HCT116 (cell line): ENCODE data around the gene SECISBP2. TPM values are rescaled to one million over a fixed set of nuclear protein-coding genes. Genes with fewer than 3 reads are reported as not detected.

Source experiments
- ATAC-seq: fragments of 200-7000 bp; cut with Tn5 transposase; 2 replicates; pipeline ENCODE4 v1.9.1; 2020; ENCODE audit warnings: mild to moderate bottlenecking, moderate library complexity
- BruUV-seq: library from RNA; stranded (reverse); fragments of 400-500 nt; replicated peaks from 2 replicates; lab custom pipeline; 2021; lab: Mats Ljungman, UMichigan
- CTCF ChIA-PET: fragments of 300-600 bp; sonication (Branson Sonifier 250); formaldehyde crosslinking; loops from one replicate; lab custom pipeline; 2021; ENCODE audit warnings: antibody characterized with exemption; lab: Charles Lee
- POLR2A ChIA-PET: fragments of 300-600, 350-600 bp; sonication (Branson Sonifier 250); formaldehyde crosslinking; loops from one replicate; lab custom pipeline; 2021; ENCODE audit warnings: antibody characterized with exemption; lab: Charles Lee
- RAD21 ChIA-PET, 2 experiments: fragments of 300-600 bp; sonication (Branson Sonifier 250); formaldehyde crosslinking; loops; one replicate each; lab custom pipeline; 2023; ENCODE audit warnings: low total read pairs in 2 of 2; ENCODE audit not compliant: uncharacterized antibody in 2 of 2, unreplicated experiment in 2 of 2, low non-redundant PET in 1 of 2; lab: Charles Lee
- DNase-seq: peaks from one replicate; pipeline ENCODE4 v3.0.0-alpha.2; 2010; ENCODE audit warnings: low read depth, low spot score
- H2AFZ ChIP-seq: fragments of 200-600 bp; shearing (Covaris generic), sonication (generic); 2 replicates; pipeline ENCODE4 v1.6.1; 2017; ENCODE audit warnings: low read depth, mixed run types, mixed read lengths, antibody characterized with exemption, low read length; ENCODE audit not compliant: poor library complexity, severe bottlenecking
- H3K27ac ChIP-seq: 2 replicates; pipeline ENCODE4 v1.5.1; 2012; ENCODE audit warnings: low read depth, low read length
- H3K27me3 ChIP-seq: fragments of 200-600 bp; sonication (generic); 2 replicates; pipeline ENCODE4 v1.6.1; 2016; ENCODE audit warnings: mixed run types, low read length, mixed read lengths; ENCODE audit not compliant: insufficient read depth
- H3K36me3 ChIP-seq, 2 experiments: fragments of 200-500 bp in 1 of 2; fragments of 200-600 bp in 1 of 2; sonication (Bioruptor generic) in 1 of 2; sonication (generic) in 1 of 2; 2 replicates each; pipeline versions ENCODE4 v1.5.1 to v1.6.1; 2014 to 2016; ENCODE audit warnings: low read length in 2 of 2, inconsistent platforms in 1 of 2, mixed read lengths in 1 of 2, mixed run types in 1 of 2; ENCODE audit not compliant: insufficient read depth in 2 of 2, control insufficient read depth in 1 of 2
- H3K4me1 ChIP-seq, 2 experiments: fragments of 200-600 bp in 1 of 2; sonication (generic) in 1 of 2; 2 replicates each; pipeline versions ENCODE4 v1.5.1 to v1.6.1; 2012 to 2017; ENCODE audit warnings: low read length in 2 of 2, inconsistent platforms in 1 of 2, mild to moderate bottlenecking in 1 of 2, mixed read lengths in 1 of 2, mixed run types in 1 of 2, moderate library complexity in 1 of 2; ENCODE audit not compliant: insufficient read depth in 2 of 2, control insufficient read depth in 1 of 2
- H3K4me2 ChIP-seq: fragments of 200-600 bp; sonication (generic); 2 replicates; pipeline ENCODE4 v1.6.1; 2017; ENCODE audit warnings: mixed run types, low read length, mixed read lengths
- H3K4me3 ChIP-seq, 2 experiments: fragments of 200-600 bp in 1 of 2; sonication (generic) in 1 of 2; replicated peaks in 1 of 2; 2 replicates each; pipeline ENCODE4 v1.5.1; 2011 to 2016; ENCODE audit warnings: low read length in 2 of 2, control low read depth in 1 of 2, low read depth in 1 of 2, mild to moderate bottlenecking in 1 of 2, mixed read lengths in 1 of 2, mixed run types in 1 of 2
- H3K79me2 ChIP-seq: fragments of 200-600 bp; sonication (generic); 2 replicates; pipeline ENCODE4 v1.6.1; 2017; ENCODE audit warnings: mild to moderate bottlenecking, mixed run types, low read length, moderate library complexity, mixed read lengths; ENCODE audit not compliant: insufficient read depth
- H3K9ac ChIP-seq: fragments of 200-600 bp; sonication (generic); 2 replicates; pipeline ENCODE4 v1.6.1; 2016; ENCODE audit warnings: low read length, mixed read lengths
- H3K9me2 ChIP-seq: fragments of 200-600 bp; sonication (generic), shearing (Covaris generic); 2 replicates; pipeline ENCODE4 v1.6.1; 2017; ENCODE audit warnings: mixed run types, mild to moderate bottlenecking, moderate library complexity; ENCODE audit not compliant: insufficient read depth
- H3K9me3 ChIP-seq, 2 experiments: fragments of 200-500 bp in 1 of 2; fragments of 200-600 bp in 1 of 2; sonication (Bioruptor generic) in 1 of 2; sonication (generic) in 1 of 2; 2 replicates each; pipeline ENCODE4 v1.6.1; 2014 to 2017; ENCODE audit warnings: low read length in 2 of 2, mixed read lengths in 2 of 2, inconsistent platforms in 1 of 2, low read depth in 1 of 2, mild to moderate bottlenecking in 1 of 2, mixed run types in 1 of 2, moderate library complexity in 1 of 2; ENCODE audit not compliant: control insufficient read depth in 1 of 2, insufficient read depth in 1 of 2
- H4K20me1 ChIP-seq: fragments of 200-600 bp; sonication (generic), shearing (Covaris generic); 2 replicates; pipeline ENCODE4 v1.6.1; 2017; ENCODE audit warnings: mixed run types, mild to moderate bottlenecking, moderate library complexity; ENCODE audit not compliant: insufficient read depth
- CBX3 ChIP-seq: IDR thresholded peaks from 2 replicates; pipeline ENCODE4 v1.6.1; 2012; ENCODE audit warnings: low read depth
- CEBPB ChIP-seq: IDR thresholded peaks from 2 replicates; pipeline ENCODE4 v1.6.1; 2012; ENCODE audit warnings: low read depth
- CTCF ChIP-seq, 3 experiments: fragments of 200-600 bp in 1 of 3; sonication (generic) in 1 of 3; IDR thresholded peaks in 2 of 3; conservative IDR thresholded peaks in 1 of 3; 2 replicates each; pipeline ENCODE4 v1.5.1; 2012 to 2017; ENCODE audit warnings: low read depth in 2 of 3, low read length in 2 of 3, antibody characterized with exemption in 1 of 3, borderline replicate concordance in 1 of 3, control low read depth in 1 of 3, mild to moderate bottlenecking in 1 of 3, mixed read lengths in 1 of 3, mixed run types in 1 of 3, moderate library complexity in 1 of 3; ENCODE audit not compliant: insufficient read depth in 1 of 3
- EGR1 ChIP-seq: IDR thresholded peaks from 2 replicates; pipeline ENCODE4 v1.6.1; 2012; ENCODE audit warnings: low read depth
- EZH2 ChIP-seq: fragments of 200-600 bp; sonication (generic); IDR thresholded peaks from 2 replicates; pipeline ENCODE4 v1.6.1; 2017; ENCODE audit warnings: antibody characterized with exemption, mixed run types
- EZH2phosphoT487 ChIP-seq: fragments of 200-600 bp; IDR thresholded peaks from 2 replicates; pipeline ENCODE4 v1.6.1; 2018; ENCODE audit warnings: antibody characterized with exemption, borderline replicate concordance
- FOSL1 ChIP-seq: IDR thresholded peaks from 2 replicates; pipeline ENCODE4 v1.6.1; 2012; ENCODE audit warnings: low read depth
- SP1 ChIP-seq: IDR thresholded peaks from 2 replicates; pipeline ENCODE4 v1.6.1; 2012; ENCODE audit warnings: low read depth
- SRF ChIP-seq: IDR thresholded peaks from 2 replicates; pipeline ENCODE4 v1.6.1; 2012; ENCODE audit warnings: low read depth
- TCF7L2 ChIP-seq: IDR thresholded peaks from 2 replicates; pipeline ENCODE4 v1.7.0; 2011; ENCODE audit warnings: borderline replicate concordance, inconsistent platforms; ENCODE audit not compliant: insufficient read depth, insufficient read length; ENCODE audit errors: extremely low read depth
- intact Hi-C: fragments of 100-400 bp; cut with micrococcal nuclease; formaldehyde crosslinking; loops from 2 replicates; pipeline ENCODE4 v1.10.0; 2022
- total RNA-seq: library from RNA; stranded (reverse); gene quantifications from one replicate; pipeline ENCODE4 v1.2.1, GENCODE V29; 2021; ENCODE audit not compliant: unreplicated experiment
- TF ChIP-seq, protein P1 (sequence below): IDR thresholded peaks from 2 replicates; pipeline ENCODE4 v1.6.1; 2011; ENCODE audit warnings: mild to moderate bottlenecking, low read length, moderate library complexity; ENCODE audit not compliant: insufficient replicate concordance; ENCODE audit errors: extremely low read depth
- TF ChIP-seq, protein P2 (sequence below): IDR thresholded peaks from 2 replicates; pipeline ENCODE4 v1.6.1; 2012; ENCODE audit warnings: low read depth
- TF ChIP-seq, protein P3 (sequence below): IDR thresholded peaks from 2 replicates; pipeline ENCODE4 v1.6.1; 2012

Gene SECISBP2
- total RNA-seq, 1 experiment from 2014 or later, result 41.6 TPM

DNA sequence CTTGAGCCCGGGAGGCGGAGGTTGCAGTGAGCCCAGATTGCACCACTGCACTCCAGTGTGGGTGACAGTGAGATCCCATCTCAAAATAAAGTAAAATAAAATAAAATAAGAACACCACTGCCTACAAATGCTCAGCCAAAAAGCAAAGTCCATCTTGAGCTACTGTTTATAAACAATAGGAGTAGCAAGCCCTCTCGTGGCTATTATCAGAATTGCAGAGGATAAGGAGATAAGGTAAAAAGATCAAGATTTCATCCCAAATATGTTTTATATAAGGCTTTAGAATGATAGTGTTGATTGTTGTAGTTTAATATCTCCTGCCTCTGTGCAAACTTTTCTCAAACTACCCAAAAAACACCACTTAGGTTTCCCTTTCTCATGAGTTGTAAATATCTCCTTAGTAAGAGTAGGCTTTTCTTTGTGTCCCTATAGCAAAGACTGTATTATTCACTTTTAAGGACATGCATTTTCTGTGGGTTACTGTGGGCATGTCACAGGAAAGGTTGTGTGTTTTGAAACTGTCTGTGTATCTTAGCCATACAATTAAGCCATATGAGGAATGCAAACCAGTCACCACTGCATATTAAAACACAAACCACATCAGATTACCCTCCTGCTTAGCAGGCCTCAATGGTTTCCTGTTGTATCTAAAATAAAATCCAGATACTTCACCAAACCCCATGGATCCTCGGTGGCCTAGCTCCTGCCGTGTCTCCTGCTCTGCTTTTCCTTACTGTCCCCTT is 39.1 kb upstream of the SECISBP2 start (continued):
- TF ChIP-seq EZH2, result no peak
- TF ChIP-seq, protein P1, sequence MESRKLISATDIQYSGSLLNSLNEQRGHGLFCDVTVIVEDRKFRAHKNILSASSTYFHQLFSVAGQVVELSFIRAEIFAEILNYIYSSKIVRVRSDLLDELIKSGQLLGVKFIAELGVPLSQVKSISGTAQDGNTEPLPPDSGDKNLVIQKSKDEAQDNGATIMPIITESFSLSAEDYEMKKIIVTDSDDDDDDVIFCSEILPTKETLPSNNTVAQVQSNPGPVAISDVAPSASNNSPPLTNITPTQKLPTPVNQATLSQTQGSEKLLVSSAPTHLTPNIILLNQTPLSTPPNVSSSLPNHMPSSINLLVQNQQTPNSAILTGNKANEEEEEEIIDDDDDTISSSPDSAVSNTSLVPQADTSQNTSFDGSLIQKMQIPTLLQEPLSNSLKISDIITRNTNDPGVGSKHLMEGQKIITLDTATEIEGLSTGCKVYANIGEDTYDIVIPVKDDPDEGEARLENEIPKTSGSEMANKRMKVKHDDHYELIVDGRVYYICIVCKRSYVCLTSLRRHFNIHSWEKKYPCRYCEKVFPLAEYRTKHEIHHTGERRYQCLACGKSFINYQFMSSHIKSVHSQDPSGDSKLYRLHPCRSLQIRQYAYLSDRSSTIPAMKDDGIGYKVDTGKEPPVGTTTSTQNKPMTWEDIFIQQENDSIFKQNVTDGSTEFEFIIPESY, result no peak
- no peak for TF ChIP-seq TCF7L2

GRCh38 chr9:89281106-89281505 is 37.2 kb upstream of the SECISBP2 start:
- Histone ChIP-seq H3K4me2 (no peak overlapping the region), H3K27ac (no peak overlapping the region), H3K9ac (no peak overlapping the region), H3K79me2 (no peaks in the 10 kb centered on the region), H3K9me2 (no peaks in the 10 kb centered on the region), H3K9me3 (no peaks in the 10 kb centered on the region), H4K20me1 (no peaks in the 10 kb centered on the region), H2AFZ (no peak overlapping the region), H3K27me3 (no peaks in the 10 kb centered on the region), H3K4me1 (no peaks in the 10 kb centered on the region), H3K4me3 (no peak overlapping the region), H3K36me3 (no peaks in the 10 kb centered on the region)
- DNase-seq (no peak), ATAC-seq (no peak)
- no TSS peak for BruUV-seq
- ChIA-PET CTCF (no interaction called here), POLR2A (no interaction called here), RAD21 (no interaction called here)
- intact Hi-C loops, result no loop called here
- TF ChIP-seq, protein P2, sequence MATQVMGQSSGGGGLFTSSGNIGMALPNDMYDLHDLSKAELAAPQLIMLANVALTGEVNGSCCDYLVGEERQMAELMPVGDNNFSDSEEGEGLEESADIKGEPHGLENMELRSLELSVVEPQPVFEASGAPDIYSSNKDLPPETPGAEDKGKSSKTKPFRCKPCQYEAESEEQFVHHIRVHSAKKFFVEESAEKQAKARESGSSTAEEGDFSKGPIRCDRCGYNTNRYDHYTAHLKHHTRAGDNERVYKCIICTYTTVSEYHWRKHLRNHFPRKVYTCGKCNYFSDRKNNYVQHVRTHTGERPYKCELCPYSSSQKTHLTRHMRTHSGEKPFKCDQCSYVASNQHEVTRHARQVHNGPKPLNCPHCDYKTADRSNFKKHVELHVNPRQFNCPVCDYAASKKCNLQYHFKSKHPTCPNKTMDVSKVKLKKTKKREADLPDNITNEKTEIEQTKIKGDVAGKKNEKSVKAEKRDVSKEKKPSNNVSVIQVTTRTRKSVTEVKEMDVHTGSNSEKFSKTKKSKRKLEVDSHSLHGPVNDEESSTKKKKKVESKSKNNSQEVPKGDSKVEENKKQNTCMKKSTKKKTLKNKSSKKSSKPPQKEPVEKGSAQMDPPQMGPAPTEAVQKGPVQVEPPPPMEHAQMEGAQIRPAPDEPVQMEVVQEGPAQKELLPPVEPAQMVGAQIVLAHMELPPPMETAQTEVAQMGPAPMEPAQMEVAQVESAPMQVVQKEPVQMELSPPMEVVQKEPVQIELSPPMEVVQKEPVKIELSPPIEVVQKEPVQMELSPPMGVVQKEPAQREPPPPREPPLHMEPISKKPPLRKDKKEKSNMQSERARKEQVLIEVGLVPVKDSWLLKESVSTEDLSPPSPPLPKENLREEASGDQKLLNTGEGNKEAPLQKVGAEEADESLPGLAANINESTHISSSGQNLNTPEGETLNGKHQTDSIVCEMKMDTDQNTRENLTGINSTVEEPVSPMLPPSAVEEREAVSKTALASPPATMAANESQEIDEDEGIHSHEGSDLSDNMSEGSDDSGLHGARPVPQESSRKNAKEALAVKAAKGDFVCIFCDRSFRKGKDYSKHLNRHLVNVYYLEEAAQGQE, result no peak
- TF ChIP-seq SRF, result no peak
- TF ChIP-seq EZH2phosphoT487, result no peak
- TF ChIP-seq CBX3, result no peak
- no peak for TF ChIP-seq EGR1
- no peak for TF ChIP-seq CTCF (IDR thresholded peaks at IDR 0.05 in 2 of 3, conservative IDR thresholded peaks at IDR 0.05 in 1 of 3; ENCODE audit: borderline replicate concordance in 1 of 3, insufficient read depth in 1 of 3, low read depth in 2 of 3, low read length in 2 of 3)
- TF ChIP-seq SP1, result no peak
- no peak for TF ChIP-seq EZH2
- TF ChIP-seq FOSL1, result no peak
- no peak for TF ChIP-seq CEBPB
- TF ChIP-seq, protein P3, sequence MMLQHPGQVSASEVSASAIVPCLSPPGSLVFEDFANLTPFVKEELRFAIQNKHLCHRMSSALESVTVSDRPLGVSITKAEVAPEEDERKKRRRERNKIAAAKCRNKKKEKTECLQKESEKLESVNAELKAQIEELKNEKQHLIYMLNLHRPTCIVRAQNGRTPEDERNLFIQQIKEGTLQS, result no peak
- no peak for TF ChIP-seq TCF7L2
- TF ChIP-seq, protein P1, result no peak
